Esophagus squamous epithelium (tissue), 4 donors: ENCODE data around the gene ACTR3.

Experiments
- POLR2A ChIP-seq, 4 donors: fragments of 450-650 bp; IDR thresholded peaks; one replicate each; pipeline ENCODE4 v1.6.1; 2017; ENCODE audit warnings: antibody characterized with exemption in 4 of 4, mild to moderate bottlenecking in 4 of 4, moderate library complexity in 3 of 4
- TF ChIP-seq, protein P1 (sequence below), 6 experiments: fragments of 450-650 bp in 4 of 6; fragments of 200-600 bp in 2 of 6; sonication (generic) in 2 of 6; IDR thresholded peaks; one replicate each; pipeline ENCODE4 v1.5.1; 2016 to 2019; ENCODE audit warnings: antibody characterized with exemption in 6 of 6, mild to moderate bottlenecking in 4 of 6, moderate library complexity in 4 of 6

DNA sequence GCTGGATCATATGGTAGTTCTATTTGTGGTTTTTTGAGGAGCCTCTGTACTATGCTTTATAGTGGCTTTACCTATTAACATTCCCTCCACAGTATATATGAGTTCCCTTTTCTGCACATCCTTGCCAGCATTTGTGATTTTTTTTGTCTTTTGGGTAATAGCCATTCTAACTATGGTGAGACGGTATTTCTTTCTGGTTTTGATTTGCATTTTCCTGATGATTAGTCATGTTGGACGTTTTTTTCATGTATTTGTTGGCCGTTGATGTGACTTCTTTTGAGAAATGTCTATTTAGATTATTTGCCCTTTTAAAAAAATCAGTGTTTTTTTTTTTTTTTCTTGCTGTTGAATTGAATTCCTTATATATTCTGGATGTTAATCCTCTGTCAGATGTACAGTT lies 31.1 kb downstream of the ACTR3 start:
- TF ChIP-seq, protein P1, sequence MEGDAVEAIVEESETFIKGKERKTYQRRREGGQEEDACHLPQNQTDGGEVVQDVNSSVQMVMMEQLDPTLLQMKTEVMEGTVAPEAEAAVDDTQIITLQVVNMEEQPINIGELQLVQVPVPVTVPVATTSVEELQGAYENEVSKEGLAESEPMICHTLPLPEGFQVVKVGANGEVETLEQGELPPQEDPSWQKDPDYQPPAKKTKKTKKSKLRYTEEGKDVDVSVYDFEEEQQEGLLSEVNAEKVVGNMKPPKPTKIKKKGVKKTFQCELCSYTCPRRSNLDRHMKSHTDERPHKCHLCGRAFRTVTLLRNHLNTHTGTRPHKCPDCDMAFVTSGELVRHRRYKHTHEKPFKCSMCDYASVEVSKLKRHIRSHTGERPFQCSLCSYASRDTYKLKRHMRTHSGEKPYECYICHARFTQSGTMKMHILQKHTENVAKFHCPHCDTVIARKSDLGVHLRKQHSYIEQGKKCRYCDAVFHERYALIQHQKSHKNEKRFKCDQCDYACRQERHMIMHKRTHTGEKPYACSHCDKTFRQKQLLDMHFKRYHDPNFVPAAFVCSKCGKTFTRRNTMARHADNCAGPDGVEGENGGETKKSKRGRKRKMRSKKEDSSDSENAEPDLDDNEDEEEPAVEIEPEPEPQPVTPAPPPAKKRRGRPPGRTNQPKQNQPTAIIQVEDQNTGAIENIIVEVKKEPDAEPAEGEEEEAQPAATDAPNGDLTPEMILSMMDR (IDR thresholded peaks at IDR 0.05): no peak
- no peak for TF ChIP-seq POLR2A (IDR thresholded peaks at IDR 0.05)
